ENCODE results near the gene HECTD2. TPM values are rescaled to one million over a fixed set of nuclear protein-coding genes. Genes with fewer than 3 reads are reported as not detected.

The HECTD2 gene
- total RNA-seq, 4 donors from 2014 or later = 9.6 to 20.5 (median 20.3) TPM

DNA sequence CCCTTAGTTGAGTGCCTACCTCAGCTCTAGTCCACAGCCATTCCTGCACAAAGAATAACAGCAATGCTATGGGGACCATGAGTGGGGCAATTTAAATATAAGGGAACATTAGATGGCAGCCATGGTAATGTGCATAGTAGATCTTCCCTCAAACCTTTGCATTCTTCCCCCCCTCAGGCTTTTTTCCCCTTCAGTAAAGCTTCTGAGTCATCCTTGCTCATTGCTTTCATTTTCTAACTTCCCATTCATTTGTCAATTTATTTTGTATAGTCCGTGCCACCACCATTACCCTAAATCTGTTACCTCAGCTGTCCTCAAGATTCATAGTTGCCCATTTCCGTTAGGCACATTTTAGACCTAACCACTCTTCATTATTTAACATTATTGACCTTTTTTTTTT lies 10.7 kb downstream of the HECTD2 start:
- TF ChIP-seq, protein P1, sequence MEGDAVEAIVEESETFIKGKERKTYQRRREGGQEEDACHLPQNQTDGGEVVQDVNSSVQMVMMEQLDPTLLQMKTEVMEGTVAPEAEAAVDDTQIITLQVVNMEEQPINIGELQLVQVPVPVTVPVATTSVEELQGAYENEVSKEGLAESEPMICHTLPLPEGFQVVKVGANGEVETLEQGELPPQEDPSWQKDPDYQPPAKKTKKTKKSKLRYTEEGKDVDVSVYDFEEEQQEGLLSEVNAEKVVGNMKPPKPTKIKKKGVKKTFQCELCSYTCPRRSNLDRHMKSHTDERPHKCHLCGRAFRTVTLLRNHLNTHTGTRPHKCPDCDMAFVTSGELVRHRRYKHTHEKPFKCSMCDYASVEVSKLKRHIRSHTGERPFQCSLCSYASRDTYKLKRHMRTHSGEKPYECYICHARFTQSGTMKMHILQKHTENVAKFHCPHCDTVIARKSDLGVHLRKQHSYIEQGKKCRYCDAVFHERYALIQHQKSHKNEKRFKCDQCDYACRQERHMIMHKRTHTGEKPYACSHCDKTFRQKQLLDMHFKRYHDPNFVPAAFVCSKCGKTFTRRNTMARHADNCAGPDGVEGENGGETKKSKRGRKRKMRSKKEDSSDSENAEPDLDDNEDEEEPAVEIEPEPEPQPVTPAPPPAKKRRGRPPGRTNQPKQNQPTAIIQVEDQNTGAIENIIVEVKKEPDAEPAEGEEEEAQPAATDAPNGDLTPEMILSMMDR (IDR thresholded peaks at IDR 0.05; ENCODE audit: low read depth) = no peak

GRCh38 chr10:91422915-91423314 lies 12.8 kb downstream of the HECTD2 start:
- TF ChIP-seq, protein P1 (IDR thresholded peaks at IDR 0.05; ENCODE audit: low read depth) = no peak

DNA sequence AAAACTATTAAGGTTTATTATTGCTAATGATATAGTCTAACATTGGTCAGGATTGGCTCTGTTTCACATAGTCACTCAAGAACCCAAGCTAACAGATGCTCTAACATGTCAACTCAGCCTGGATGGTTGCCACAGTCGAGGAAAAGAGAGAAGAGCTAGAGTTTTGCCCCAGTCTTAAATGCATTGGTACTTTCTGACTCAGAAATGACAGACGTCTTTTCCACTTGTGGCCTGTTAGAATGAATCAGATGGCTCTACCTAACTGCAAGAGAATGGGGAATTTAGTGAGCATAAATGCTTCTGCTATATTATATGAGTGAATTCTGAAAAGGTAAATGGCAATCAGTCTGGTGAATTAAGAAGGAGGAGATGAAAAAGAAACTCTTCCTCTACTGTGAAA lies 13.9 kb downstream of the HECTD2 start:
- TF ChIP-seq, protein P1 (IDR thresholded peaks at IDR 0.05; ENCODE audit: low read depth) = no peak

- TF ChIP-seq, protein P1 (IDR thresholded peaks at IDR 0.05; ENCODE audit: low read depth) = no peak
Observed at GRCh38 chr10:91432175-91432574, 22.0 kb downstream of the HECTD2 start.

DNA sequence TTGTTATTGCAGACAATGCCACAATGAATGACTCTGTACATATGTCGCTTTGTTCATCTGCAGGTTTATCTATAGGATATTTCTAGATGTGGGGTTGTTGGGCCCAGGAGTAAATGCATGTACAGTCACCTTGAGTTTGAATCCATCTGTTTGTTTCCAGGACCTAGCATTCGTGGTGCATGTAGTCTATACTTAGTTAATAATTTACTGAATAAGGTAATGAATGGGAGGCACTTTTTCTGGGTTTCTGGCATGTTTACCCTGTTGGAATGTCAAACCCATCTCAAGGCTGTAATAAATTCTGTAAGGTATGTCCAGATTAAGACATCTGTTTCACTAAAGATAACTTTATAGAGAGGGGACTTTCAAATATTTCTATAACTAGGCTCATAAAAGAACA lies 23.5 kb downstream of the HECTD2 start:
- TF ChIP-seq, protein P1 (IDR thresholded peaks at IDR 0.05; ENCODE audit: low read depth) = no peak

- TF ChIP-seq, protein P1 (IDR thresholded peaks at IDR 0.05; ENCODE audit: low read depth) = no peak
Observed at GRCh38 chr10:91434041-91434440, 23.9 kb downstream of the HECTD2 start.

- TF ChIP-seq, protein P1 (IDR thresholded peaks at IDR 0.05; ENCODE audit: low read depth) = no peak
Observed at GRCh38 chr10:91435241-91435640, 25.1 kb downstream of the HECTD2 start.
